SKM-1 (cell line): Measurements from ENCODE around the gene SSH2.
"Not testable (repeated sequence)": the region's sequence is repeated elsewhere in the genome, so short reads cannot be mapped to it uniquely, and the experiment has no call there.

Experiments
- DNase-seq: peaks from one replicate; lab custom pipeline; 2025; ENCODE audit not compliant: unreplicated experiment; lab: John Stamatoyannopoulos, UW

Gene SSH2

DNA sequence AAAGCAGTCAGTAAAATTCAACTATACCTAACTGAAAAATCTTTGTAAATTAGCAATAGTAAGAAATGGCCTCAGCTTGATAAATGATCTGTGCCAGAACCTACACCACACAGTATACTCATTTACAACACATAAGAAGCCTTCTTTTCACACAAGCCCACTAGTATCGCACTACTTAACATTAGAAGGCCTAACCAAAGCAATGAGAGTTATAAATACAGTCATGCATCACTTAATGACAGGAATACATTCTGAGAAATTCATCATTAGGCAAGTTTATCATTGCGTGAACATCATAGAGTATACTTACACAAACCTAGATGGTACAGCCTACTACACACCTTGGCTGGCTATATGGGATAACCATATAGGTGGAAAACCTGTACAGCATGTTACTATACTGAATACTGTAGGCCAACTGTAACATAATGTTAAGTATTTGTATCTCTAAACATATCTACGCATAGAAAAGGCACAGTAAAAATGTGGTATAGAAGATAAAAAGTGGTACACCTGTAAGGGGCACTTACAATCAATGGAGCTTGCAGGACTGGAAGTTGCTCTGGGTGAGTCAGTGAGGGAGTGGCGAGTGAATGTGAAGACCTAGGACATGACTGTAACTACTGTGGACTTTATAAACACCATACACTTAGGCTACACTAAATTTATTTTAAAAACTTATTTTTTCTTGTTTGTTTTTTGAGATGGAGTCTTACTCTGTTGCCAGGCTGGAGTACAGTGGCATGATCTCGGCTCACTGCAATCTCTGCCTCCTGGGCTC is 180.8 kb downstream of the SSH2 start:
- DNase-seq = no peak

DNA sequence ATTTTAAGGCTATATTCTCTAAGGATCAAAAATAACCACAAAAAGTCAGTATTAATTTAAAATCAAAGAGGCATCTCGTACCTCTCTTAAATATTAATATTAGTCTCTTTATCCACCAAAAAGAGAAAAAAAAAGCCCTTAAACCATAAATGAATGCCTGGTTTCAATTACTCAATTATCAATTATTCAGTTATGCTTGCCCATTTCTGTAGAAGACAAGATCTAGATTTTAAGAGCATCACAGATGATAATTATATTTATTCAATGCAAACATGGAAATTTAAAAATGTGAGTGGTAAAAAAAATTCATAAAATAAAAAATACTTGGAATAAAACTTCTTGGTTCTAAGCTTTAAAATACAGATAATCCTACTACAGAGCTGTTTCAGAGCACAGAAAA is 181.6 kb downstream of the SSH2 start:
- DNase-seq = no peak

DNA sequence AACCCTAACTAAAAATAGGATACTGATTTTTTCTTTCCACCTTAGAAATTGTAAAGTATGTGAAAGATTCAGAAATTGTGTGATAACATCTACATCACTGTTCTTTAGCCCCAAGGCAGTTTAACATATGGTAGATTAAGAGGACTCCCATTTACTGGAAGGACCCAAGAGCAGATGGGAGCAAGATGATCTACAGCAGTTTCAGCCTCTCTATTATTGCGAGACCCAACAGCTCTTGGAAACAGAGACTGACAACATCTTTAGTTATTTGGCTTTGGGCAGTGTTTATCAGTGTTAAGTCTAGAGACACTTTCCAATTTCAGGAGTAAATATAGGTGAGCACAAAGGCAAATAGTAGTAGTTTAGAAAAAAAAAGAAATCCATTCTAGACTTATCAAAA is 182.4 kb downstream of the SSH2 start:
- no peak for DNase-seq

DNA sequence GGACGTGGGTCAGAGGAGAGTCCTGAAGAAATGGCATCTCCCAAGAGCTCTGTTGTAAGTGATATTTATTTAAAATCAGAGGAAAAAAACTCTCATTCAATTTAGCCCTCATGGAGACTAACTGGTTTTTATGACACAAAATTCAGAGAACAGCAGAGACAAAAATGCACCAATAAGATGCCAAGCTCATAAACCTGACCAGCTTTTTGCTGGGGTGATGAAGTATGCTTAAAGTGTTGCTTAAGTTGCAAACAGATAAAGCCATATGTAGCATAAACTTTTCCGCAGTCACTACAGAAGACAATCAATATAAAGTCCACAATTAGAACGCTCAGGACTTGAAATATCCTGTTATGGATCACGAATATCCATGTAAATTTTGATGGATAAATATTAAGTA is 183.4 kb downstream of the SSH2 start:
- no peak for DNase-seq

DNA sequence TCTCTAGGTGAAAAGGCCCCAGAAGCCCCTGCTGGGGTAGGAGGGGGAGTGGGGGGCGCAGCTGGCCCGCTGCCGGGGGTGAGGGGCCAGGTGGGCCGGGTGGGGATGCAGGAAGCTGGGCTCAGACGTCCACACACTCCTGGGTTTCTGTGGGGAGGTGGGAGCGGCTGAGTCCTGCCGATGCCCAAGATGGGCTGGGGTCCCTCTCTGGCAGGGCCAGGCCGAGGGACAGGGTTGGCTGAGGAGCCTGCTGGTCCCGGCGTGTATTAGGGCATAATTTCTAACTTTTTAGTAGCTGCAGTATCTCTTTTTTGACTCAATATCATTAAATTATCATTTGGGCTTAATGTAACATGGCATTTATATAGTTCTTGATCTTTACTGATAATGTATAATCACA is 185.9 kb downstream of the SSH2 start:
- no peak for DNase-seq

DNA sequence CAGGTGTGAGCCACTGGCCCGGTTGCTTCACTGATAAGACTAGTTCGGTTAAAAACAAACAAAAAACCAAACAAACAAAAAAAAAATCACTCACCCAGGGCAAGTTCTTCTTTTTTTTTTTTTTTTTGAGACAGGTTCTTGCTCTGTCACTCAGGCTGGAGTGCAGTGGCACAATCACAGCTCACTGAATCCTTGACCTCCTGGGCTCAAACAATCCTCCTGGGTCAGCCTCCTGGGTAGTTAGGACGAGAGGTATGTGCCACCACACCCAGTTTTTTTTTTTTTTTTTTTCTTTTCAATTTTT is 187.9 kb downstream of the SSH2 start:
- no peak for DNase-seq

DNA sequence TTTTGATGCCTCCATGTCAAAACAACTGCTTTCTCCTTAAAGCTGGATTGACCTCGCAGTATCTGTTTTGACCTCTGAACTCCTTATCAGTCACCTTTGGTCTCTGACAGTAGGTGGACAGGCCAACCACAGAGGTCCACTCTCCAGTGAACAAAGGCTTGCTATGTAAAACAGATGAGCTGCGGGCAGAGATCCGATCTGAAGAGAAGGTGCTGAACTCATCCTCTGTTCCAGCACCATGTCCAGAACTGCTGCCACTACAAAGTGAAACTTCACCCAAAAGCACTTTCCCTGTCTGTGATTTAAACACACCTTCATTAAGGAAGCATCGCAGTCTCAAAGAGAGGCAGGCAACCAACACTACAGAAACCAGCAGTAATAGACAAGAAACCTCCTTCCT is 190.0 kb downstream of the SSH2 start:
- no peak for DNase-seq

DNA sequence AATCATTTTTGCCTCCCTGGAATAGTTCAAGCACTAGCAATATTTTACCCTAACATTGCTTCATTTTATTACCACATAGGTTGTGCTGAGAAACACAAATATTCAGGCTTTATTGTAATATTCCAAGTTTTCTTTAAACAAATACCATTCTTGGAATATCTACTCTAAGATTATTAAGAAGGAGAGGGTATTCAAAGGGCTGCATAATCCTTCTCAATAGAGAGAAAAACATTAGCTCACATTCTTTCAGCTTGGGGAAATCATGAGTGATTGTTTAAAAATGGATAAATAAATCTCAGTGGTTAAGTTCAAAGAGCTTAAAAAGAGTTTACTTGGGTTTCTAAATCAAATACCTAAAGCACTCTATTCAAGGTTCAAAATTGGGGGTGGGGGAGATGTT is 195.4 kb downstream of the SSH2 start:
- no peak for DNase-seq

DNA sequence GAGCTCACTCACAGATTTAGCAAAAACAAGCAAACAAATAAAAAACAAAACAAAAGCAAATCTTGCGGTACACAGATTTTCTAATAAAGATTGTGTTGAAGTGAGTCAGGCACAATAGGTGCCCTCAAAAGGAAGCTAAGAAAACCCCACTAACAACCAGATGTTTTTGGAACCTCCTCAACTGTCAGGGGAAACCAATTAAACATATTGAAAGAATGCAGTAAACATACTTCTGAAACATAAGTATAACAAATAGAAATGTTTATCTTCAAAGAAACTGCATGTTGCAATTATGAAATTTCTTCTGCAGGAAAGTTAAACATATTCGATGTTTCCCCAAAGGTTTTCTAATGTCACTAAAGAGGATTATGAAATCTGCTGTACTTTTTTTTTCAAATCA is 196.9 kb downstream of the SSH2 start:
- no peak for DNase-seq

DNA sequence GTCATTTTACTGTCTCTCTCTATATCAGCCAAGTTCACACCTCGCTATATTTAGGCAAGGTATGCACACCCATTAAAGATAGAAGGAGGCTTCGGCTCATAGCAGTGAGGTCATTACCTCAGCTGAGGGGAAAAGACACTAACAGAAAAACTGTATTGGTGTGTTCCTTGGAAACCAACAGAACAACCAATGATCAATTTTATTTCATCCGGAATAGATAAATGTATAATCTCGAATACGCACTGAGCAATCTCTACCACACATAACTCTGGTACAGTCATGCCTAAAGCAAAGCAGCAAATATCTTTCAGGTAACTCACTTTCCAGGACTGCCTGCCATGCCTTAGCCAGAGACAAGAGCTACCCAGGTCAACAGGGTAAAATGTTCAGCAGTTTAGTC is 197.4 kb downstream of the SSH2 start:
- no peak for DNase-seq

DNA sequence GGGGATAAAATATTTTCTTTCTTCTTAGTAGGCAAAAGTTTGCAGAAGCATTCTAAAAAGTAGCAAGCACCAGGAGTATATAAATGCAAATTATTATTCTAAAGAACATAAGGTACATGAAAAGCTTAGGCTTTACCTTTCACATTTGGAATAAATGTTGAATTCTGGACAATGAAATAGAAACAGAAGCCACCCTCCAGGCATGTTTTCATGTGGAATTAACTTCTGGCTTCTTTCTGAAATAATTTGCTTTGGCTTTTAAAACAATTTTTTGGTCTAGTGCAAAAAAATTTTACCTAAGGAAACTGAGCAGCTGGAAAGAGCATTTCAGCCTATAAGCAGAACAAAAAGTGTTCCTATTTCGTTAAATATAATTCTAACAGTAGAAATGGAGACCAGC is 197.8 kb downstream of the SSH2 start:
- no peak for DNase-seq

DNA sequence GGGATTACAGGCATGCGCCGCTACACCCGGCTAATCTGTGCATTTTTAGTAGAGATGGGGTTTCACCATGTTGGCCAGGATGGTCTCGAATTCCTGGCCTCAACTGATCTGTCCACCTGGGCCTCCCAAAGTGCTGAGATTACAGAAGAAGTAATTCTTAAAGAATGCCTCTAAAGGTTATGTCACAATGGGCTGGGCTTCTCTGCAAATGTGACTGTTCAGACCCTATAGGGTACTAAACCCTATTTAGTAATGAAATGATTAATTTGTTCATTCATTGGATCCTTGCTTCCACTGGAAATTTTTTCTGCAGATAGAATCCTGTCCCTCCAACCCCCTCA is 198.5 kb downstream of the SSH2 start:
- DNase-seq = no peak

DNA sequence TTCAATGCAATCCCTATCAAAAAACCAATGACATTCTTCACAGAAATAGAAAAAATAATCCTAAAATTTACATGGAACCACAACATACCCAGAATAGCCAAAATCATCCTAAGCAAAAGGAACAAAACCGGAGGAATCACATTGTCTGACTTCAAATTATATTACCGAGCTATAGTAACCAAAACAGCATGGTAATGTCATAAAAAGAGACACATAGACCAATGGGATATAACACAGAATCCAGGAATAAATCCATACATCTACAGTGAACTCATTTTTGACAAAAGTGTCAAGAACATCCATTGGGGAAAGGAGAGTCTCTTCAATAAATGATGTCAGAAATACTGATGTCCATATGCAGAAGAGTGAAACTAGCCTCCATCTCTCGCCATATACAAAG is 201.5 kb downstream of the SSH2 start:
- DNase-seq = no peak

DNA sequence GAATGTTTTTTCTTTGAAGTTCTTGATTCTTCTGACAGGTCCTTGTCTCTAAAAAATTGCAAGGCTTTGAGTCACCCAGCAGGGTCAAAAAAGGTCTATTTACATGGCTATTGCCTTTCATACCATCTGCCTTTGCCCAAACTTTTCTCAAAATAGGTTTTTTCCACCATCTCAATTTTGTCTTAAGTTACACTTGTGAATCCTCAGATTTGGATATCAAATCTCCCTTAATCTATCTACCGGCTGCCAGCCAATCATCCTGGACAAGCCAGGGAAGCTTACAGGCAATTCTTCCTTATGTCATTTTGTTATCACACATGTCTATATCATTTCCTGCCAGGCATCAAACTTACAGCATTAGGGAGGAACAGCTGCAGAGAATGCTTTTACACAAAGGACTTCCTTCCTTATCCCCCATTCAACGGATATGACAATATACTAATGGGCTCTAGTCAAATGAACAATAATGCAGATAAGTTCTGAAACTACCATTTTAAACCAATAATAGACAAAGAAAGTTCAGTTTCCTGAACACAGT is 203.2 kb downstream of the SSH2 start:
- no peak for DNase-seq

DNA sequence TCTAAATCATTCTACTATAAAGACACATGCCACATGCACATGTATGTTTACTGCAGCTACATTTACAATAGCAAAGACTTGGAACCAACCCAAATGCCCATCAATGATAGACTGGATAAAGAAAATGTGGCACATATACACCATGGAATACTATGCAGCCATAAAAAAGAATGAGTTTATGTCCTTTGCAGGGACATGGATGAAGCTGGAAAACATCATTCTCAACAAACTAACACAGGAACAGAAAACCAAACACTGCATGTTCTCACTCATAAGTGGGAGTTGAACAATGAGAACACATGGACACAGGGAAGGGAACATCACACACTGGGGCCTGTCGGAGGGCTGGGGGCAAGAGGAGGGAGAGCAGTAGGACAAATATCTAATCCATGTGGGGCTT is 204.6 kb downstream of the SSH2 start:
- not testable (repeated sequence) for DNase-seq

DNA sequence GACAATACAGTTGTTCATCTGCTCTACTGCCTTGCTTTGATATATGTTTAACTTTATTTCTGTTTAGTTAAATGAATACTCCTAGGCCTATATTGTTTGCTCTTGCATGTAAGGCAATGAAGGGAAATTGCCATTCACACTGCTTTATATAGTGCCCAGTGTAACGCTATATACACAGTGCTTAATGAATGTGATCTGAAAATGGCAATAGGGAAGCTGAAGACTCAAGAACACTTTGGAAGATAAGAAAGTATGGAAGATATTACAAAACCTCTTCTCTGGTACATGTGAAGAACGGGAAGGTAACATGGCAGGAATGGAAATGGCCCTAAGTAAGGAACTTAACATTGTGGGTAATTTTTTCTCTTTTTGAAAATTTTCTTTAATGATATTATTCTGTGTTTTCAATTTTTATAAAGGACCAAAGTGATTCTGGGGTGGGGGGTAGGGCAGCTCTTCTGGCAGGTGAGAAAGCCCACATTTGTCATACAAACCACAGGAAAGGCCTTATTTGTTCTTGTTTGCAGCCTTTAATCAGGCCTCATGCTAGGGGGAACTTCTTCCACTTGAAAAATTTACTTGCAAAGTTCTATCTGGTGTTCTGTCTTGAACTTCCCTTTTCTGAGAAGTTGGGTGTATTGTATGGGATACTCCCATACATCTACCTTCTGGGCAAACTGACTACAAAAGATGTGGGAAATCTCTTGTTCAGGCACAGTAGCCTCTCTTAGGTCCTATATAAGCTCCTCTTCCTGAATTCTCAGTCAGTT is 206.6 kb downstream of the SSH2 start:
- peak; percentile 34 for DNase-seq

DNA sequence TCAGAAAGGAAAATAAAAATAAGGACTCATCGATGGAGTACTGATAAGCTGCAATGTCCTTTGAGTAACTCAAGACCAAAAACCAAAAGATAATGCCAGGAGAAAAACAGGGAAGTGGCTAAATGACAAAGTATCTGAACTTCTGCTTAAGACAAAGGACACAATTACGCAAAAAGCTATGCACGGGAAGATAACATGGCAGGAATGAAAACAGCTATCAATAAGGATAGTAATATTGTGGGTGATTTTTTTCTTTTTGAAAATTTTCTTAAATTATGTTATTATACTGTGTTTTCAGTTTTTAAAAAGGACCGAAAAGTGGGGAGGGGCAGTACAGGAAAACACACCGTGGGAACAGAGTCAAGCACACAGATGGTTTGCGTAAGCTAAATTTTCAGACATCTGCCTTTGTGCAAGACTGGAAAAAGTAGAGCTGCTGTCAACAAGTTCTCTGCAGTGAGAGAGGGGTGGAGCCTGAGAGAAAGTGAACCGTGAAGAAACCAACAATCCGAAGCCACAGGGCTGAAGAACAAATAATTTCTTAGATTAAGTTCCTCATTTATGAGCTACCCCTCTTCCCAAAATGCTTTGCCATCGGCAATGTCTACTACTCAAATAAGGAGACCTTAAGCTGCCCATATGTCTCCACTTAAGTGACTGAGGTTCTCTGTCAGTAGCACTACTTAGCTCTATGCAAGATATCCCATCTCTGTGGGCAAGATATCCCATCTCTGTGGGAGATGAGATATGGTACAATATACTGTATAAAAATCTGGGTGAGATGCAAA is 207.4 kb downstream of the SSH2 start:
- DNase-seq = peak; percentile 85

DNA sequence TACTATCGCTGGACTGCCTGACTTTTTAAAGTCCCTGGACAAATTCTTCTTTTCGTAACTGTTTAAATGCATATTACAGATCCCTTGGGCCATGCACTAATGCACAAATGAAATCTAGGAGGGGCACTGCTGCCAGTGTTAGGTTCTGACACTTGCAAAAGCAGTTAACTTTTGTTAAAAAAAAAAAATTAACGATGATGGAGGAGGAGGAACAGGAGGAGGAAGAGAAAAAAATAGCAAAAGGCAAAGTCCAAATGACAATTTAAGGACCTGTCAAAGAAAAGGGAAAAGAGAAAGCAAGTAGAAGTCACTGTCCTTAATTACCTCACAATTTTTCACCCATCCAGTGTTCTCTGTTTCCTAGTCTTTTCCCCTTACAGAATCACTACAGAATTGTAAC is 209.5 kb downstream of the SSH2 start:
- DNase-seq = no peak

DNA sequence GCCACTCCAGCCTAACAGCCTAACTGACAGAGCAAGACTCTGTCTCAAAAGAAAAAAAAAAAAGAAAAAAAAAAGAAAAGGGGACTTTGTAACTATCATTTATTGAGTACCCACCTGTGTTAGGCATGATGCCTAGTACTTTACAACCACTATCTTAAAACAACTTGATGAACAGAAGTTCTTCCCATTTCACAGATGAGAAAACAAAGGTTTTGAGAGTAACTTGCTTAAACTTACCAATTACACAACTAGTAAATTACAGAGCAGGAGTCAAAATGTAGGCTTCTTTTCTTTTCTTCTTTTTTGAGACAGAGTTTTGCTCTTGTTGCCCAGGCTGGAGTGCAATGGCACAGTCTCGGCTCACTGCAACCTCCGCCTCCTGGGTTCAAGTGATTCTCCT is 210.6 kb downstream of the SSH2 start:
- no peak for DNase-seq

DNA sequence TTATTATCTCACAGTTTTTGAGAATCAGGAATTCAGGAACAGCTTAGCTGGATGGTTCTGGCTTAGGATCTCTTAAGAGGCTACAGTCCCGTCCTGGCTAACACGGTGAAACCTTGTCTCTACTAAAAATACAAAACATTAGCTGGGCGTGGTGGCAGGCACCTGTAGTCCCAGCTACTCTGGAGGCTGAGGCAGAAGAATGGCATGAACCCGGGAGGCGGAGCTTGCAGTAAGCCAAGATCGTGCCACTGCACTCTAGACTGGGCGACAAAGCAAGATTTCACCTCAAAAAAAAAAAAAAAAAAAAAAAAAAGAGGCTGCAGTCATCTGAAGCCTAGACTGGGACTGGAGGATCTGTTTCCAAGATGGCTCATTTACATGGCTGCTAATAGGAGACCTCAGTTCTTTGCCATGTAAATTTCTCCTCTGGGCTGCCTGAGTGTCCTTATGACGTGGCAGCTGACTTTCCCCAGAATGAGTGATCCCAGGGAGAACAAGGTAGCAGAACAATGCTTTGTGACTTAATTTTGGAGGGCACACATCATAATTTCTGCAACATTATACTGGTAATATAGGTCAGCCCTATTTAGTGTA is 211.5 kb downstream of the SSH2 start:
- DNase-seq = no peak

DNA sequence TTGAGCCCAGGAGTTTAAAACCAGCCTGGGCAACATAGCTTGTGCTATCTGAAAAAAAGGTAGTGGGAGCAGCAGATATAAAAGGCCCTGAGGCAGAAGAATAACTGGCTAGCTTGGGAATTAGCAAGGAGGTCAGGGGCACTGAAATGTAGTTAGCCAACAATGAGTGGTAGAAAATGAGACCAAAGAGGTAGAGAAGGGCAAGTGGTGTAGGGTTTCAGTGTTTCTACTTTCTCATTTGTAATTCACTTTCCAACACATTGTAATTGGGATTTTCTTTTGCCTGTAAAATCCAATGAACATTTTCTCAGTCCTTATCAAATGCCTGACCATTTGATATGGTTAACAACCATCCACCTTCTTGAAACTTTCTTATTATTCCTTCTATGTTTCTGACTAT is 212.2 kb downstream of the SSH2 start:
- DNase-seq = no peak

DNA sequence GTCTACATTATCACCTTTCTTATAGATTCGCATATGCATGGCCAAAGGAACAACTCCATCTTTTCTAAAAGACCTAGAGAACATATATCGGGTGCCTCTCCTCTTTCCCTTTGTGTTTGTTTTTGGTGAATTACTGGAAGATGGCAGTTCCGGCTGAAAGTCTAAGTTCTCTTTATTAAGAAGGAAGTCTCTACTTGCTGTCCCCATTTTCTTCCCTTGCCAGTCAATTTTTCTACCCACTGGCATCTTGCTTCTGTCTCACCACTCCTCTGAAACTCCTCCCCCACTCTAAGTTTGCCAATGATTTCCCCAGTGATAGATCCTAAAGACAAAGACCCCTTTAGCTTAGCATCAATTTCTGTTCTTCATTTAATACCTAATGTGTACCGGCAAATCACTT is 213.5 kb downstream of the SSH2 start:
- DNase-seq = no peak
